Panc1 (cell line): ENCODE data around the gene TAPBP. TPM values are rescaled to one million over a fixed set of nuclear protein-coding genes. Genes with fewer than 3 reads are reported as not detected.

Source experiments
- ATAC-seq: fragments of 200-7000 bp; cut with Tn5 transposase; 2 replicates; pipeline ENCODE4 v1.9.1; 2020; ENCODE audit warnings: mild to moderate bottlenecking, moderate library complexity
- BruUV-seq: library from RNA; stranded (reverse); fragments of 400-500 nt; replicated peaks from 2 replicates; lab custom pipeline; 2021; lab: Mats Ljungman, UMichigan
- CTCF ChIA-PET: fragments of 300-600 bp; sonication (Branson Sonifier 250); formaldehyde crosslinking; loops from one replicate; lab custom pipeline; 2022; ENCODE audit warnings: antibody characterized with exemption; lab: Charles Lee
- POLR2A ChIA-PET: fragments of 300-600 bp; sonication (Branson Sonifier 250); formaldehyde crosslinking; loops from one replicate; lab custom pipeline; 2022; ENCODE audit warnings: antibody characterized with exemption; lab: Charles Lee
- DNase-seq: peaks from one replicate; pipeline ENCODE4 v3.0.0-alpha.2; 2010; ENCODE audit warnings: low read depth, low spot score
- H3K27ac ChIP-seq: 2 replicates; pipeline ENCODE4 v1.5.1; 2011; ENCODE audit warnings: mild to moderate bottlenecking, low read length, inconsistent platforms
- H3K27me3 ChIP-seq: fragments of 200-500 bp; sonication (Bioruptor generic); 2 replicates; pipeline ENCODE4 v1.6.0; 2014; ENCODE audit warnings: low read length, inconsistent platforms; ENCODE audit not compliant: control insufficient read depth, insufficient read depth
- H3K36me3 ChIP-seq: fragments of 200-500 bp; sonication (Bioruptor generic); 2 replicates; pipeline ENCODE4 v1.5.1; 2014; ENCODE audit warnings: inconsistent platforms, mild to moderate bottlenecking, low read length, moderate library complexity; ENCODE audit not compliant: control insufficient read depth, insufficient read depth
- H3K4me1 ChIP-seq: 2 replicates; pipeline ENCODE4 v1.5.1; 2011; ENCODE audit warnings: inconsistent platforms, mild to moderate bottlenecking, low read length, moderate library complexity; ENCODE audit not compliant: control insufficient read depth, insufficient read depth
- H3K4me3 ChIP-seq, 2 experiments: 2 replicates each; pipeline ENCODE4 v1.5.1; 2011 to 2012; ENCODE audit warnings: low read depth in 2 of 2, low read length in 2 of 2, mild to moderate bottlenecking in 2 of 2, inconsistent platforms in 1 of 2, moderate library complexity in 1 of 2
- H3K9me3 ChIP-seq: fragments of 200-500 bp; sonication (Bioruptor generic); 2 replicates; pipeline ENCODE4 v1.5.1; 2014; ENCODE audit warnings: low read depth, mild to moderate bottlenecking, inconsistent platforms, low read length, moderate library complexity; ENCODE audit not compliant: control insufficient read depth, insufficient read depth
- CTCF ChIP-seq: fragments of 450-650 bp; IDR thresholded peaks from 2 replicates; pipeline ENCODE4 v1.5.1; 2017; ENCODE audit warnings: mild to moderate bottlenecking
- POLR2AphosphoS5 ChIP-seq: IDR thresholded peaks from 2 replicates; pipeline ENCODE4 v1.6.1; 2012; ENCODE audit warnings: mild to moderate bottlenecking, low read depth, low read length, moderate library complexity
- REST ChIP-seq, 2 experiments: IDR thresholded peaks; 2 replicates each; pipeline ENCODE4 v1.6.1; 2011 to 2012; ENCODE audit warnings: low read depth in 2 of 2, control low read depth in 1 of 2, low read length in 1 of 2, mild to moderate bottlenecking in 1 of 2, moderate library complexity in 1 of 2; ENCODE audit not compliant: insufficient read depth in 1 of 2
- SIN3A ChIP-seq: IDR thresholded peaks from 2 replicates; pipeline ENCODE4 v1.6.1; 2012; ENCODE audit warnings: low read depth, mild to moderate bottlenecking, low read length, moderate library complexity, borderline replicate concordance; ENCODE audit not compliant: insufficient read depth
- TCF7L2 ChIP-seq: IDR thresholded peaks from 2 replicates; pipeline ENCODE4 v1.6.1; 2011; ENCODE audit warnings: mild to moderate bottlenecking, low read depth, low read length, inconsistent platforms
- in situ Hi-C: cut with HindIII; loops from 2 replicates; pipeline ENCODE4 v1.10.0; 2016; ENCODE audit warnings: low sequenced_read_pairs, low pct_unique_long_range_greater_than_20kb
- intact Hi-C: fragments of 100-400 bp; cut with micrococcal nuclease; formaldehyde crosslinking; loops from one replicate; pipeline ENCODE4 v1.10.0; 2022; ENCODE audit not compliant: unreplicated experiment
- total RNA-seq: library from RNA; stranded (reverse); gene quantifications from one replicate; pipeline ENCODE4 v1.2.1, GENCODE V29; 2021; ENCODE audit not compliant: unreplicated experiment

Gene TAPBP
- total RNA-seq, 1 experiment from 2014 or later, result 246 TPM

DNA sequence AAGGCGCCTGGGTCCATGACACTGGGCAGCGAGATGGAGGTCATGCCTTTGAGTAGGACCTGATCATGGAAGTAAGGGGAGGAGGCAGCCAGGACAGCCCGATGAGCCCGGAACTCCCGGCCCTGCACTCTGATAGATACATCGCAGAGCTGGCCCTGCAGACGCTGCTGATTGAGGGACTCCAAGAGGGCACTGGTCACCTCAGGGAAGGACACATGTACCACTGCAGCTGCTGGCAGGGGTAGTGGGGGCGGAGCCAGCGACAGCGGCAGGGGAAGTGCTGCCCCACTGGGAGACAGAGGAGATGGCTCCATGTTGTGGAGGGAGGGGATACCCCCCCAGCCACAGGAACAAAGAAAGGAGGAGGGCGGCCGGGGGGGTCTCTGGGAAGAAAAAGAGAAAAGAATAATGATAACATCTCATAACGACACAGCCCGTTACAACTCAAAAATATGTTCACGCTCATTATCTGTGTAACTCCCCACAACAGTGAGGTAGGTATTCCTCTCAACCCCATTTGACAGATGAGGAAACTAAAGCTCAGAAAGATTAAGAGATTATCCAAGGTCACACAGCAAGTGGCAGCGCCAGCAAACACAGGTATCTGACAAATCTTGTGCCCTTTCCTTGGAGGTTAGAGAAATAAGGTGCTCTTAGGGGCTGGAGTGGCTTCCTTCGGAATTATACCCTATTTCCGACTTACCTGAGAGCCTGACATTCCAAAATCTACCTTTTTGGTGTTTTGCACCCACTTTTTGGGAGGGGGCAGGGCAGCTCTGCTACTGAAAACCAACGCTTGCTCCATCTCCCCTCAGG, 2.9 kb upstream of the TAPBP start:
- BruUV-seq, result no TSS peak
- in situ Hi-C loops, result no loop called here
- ATAC-seq (no peak), DNase-seq (no peak)
- Histone ChIP-seq H3K9me3 (no peaks in the 10 kb centered on the region), H3K36me3 (peaks cover 16% of the 10 kb centered on the region), H3K4me3 (peak overlapping the region; percentile 25 to 45), H3K4me1 (peaks cover 58% of the 10 kb centered on the region), H3K27ac (peak overlapping the region; percentile 72), H3K27me3 (no peaks in the 10 kb centered on the region)
- intact Hi-C loops, result no loop called here
- ChIA-PET CTCF (interaction anchor here (0.6 to 1.4 kb wide), 3 partner anchors 13 to 28 kb away, joined by 4 to 6 read pairs (median 5); partner anchors contain the start of gene RGL2), POLR2A (interaction anchor here (0.6 to 1.1 kb wide), 2 partner anchors 17 to 25 kb away, joined by 5 to 6 read pairs; no protein-coding TSS in a partner anchor)
- TF ChIP-seq POLR2AphosphoS5 (no peak), TCF7L2 (no peak), CTCF (no peak), SIN3A (no peak), REST (IDR thresholded peaks at IDR 0.05; ENCODE audit: insufficient read depth in 1 of 2, low read depth in 2 of 2, low read length in 1 of 2) (no peak)

GRCh38 chr6:33315793-33316602, 2.1 kb upstream of the TAPBP start:
- ATAC-seq (no peak), DNase-seq (no peak)
- peak overlapping the region; percentile 99 for H3K27ac ChIP-seq
- CTCF ChIA-PET, result interaction anchor here (0.6 kb wide), 1 partner anchor 29 kb away, joined by 4 read pairs; no protein-coding TSS in a partner anchor
- POLR2A ChIA-PET, result no interaction called here
- no TSS peak for BruUV-seq
- in situ Hi-C loops (no loop called here), intact Hi-C loops (no loop called here)
- peaks cover 53% of the 10 kb centered on the region for H3K4me1 ChIP-seq
- H3K9me3 ChIP-seq, result no peaks in the 10 kb centered on the region
- peaks cover 16% of the 10 kb centered on the region for H3K36me3 ChIP-seq
- no peak overlapping the region for H3K4me3 ChIP-seq
- TF ChIP-seq POLR2AphosphoS5 (no peak), REST (IDR thresholded peaks at IDR 0.05; ENCODE audit: insufficient read depth in 1 of 2, low read depth in 2 of 2, low read length in 1 of 2) (peak; percentile 41 to 48; a peak in 2 of 4 replicates)
- H3K27me3 ChIP-seq, result no peaks in the 10 kb centered on the region
